ENCODE data around the gene FARS2.

DNA sequence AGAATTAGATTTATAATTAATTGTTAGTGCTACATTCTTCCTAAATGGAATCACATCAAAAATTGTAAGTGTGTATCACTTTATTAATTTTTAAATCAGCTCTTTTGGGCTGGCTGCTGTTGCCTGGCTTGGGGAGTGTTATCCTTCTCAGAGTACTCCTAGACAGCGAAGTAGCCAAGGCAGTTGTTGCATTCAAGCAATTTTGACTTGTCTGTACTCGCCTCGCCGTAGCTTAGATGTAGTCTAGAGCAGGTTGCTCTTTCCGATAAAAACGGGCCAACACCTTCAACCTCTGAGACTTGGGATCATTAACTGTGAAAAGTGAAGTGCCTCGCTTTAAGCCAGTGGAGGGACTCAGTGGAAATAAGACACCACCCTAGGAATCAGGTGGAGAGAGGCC lies 151.3 kb downstream of the FARS2 start:
- TF ChIP-seq, protein P1, sequence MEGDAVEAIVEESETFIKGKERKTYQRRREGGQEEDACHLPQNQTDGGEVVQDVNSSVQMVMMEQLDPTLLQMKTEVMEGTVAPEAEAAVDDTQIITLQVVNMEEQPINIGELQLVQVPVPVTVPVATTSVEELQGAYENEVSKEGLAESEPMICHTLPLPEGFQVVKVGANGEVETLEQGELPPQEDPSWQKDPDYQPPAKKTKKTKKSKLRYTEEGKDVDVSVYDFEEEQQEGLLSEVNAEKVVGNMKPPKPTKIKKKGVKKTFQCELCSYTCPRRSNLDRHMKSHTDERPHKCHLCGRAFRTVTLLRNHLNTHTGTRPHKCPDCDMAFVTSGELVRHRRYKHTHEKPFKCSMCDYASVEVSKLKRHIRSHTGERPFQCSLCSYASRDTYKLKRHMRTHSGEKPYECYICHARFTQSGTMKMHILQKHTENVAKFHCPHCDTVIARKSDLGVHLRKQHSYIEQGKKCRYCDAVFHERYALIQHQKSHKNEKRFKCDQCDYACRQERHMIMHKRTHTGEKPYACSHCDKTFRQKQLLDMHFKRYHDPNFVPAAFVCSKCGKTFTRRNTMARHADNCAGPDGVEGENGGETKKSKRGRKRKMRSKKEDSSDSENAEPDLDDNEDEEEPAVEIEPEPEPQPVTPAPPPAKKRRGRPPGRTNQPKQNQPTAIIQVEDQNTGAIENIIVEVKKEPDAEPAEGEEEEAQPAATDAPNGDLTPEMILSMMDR (IDR thresholded peaks at IDR 0.05), result no peak
- TF ChIP-seq EZH2 (IDR thresholded peaks at IDR 0.05; ENCODE audit: borderline replicate concordance, insufficient read depth, low read depth, low read length, poor library complexity, severe bottlenecking), result no peak
